Ovary (tissue), 9 donors: Measurements from ENCODE around the gene SLC29A1. TPM values are rescaled to one million over a fixed set of nuclear protein-coding genes. Genes with fewer than 3 reads are reported as not detected.

ENCODE experiments used
- DNase-seq, 5 donors: peaks; one replicate each; pipeline ENCODE4 v3.0.0-alpha.2; 2019 to 2020
- H3K27ac ChIP-seq, 2 donors: fragments of 200-600 bp; one replicate each; pipeline versions ENCODE4 v1.5.1 to v1.8.0; 2019 to 2022
- H3K27me3 ChIP-seq: fragments of 200-600 bp; one replicate; pipeline ENCODE4 v1.8.0; 2022
- H3K36me3 ChIP-seq: fragments of 200-600 bp; sonication (generic); one replicate; pipeline ENCODE4 v1.5.1; 2019
- H3K4me1 ChIP-seq: one replicate; pipeline ENCODE4 v1.8.1; 2013; ENCODE audit warnings: mild to moderate bottlenecking, moderate library complexity; ENCODE audit not compliant: insufficient read depth
- H3K4me3 ChIP-seq: fragments of 200-600 bp; sonication (generic); one replicate; pipeline ENCODE4 v1.5.1; 2017
- H3K9me3 ChIP-seq, 2 donors: fragments of 200-600 bp in 1 of 2; sonication (generic) in 1 of 2; one replicate each; pipeline versions ENCODE4 v1.5.1 to v1.8.1; 2013 to 2019; ENCODE audit warnings: mild to moderate bottlenecking in 1 of 2, moderate library complexity in 1 of 2
- EP300 ChIP-seq: sonication (generic); formaldehyde crosslinking; IDR thresholded peaks from one replicate; pipeline ENCODE4 v1.6.1; 2017; ENCODE audit warnings: antibody characterized with exemption
- POLR2A ChIP-seq: fragments of 450-650 bp; IDR thresholded peaks from one replicate; pipeline ENCODE4 v1.6.1; 2017; ENCODE audit warnings: antibody characterized with exemption, mild to moderate bottlenecking, moderate library complexity
- WGBS, 3 donors: extraction: QIAGEN DNeasy Blood & Tissue Kit in 1 of 3; methylation state at CpG; one replicate each; pipeline versions ENCODE4 v1.1.5 to v1.1.7; 2013 to 2017; 5-methylcytosine and 5-hydroxymethylcytosine counted together
- intact Hi-C, 4 donors: fragments of 100-400 bp; cut with DNase I; formaldehyde crosslinking; loops; one replicate each; pipeline versions ENCODE4 v1.11.0 to v1.15.1; 2022 to 2023
- polyA plus RNA-seq, 2 donors: library from polyadenylated mRNA; stranded (reverse); fragments of 200-250 nt in 1 of 2; fragments of 350-450 nt in 1 of 2; fragmentation: Illumina TruSeq in 1 of 2; extraction: RNeasy Lipid Tissue Mini Kit (QIAGEN cat#74804) in 1 of 2; gene quantifications; one replicate each; pipeline ENCODE4 v1.2.3, GENCODE V29; 2013 to 2014
- total RNA-seq, 7 donors: library from RNA; depleted of rRNA in 2 of 7; stranded (reverse); fragments of >200 nt in 2 of 7; fragmentation: NEBNext Ultra II Directional in 3 of 7; extraction: Animal tissue kit (Norgen Biotek cat#: 25700) in 3 of 7; gene quantifications; one replicate each; pipeline versions ENCODE4 v1.1.0 to v1.2.4, GENCODE V29; 2016 to 2023
- TF ChIP-seq, protein P1 (sequence below), 3 donors: fragments of 450-650 bp in 2 of 3; fragments of 200-600 bp in 1 of 3; IDR thresholded peaks; one replicate each; pipeline versions ENCODE4 v1.5.1 to v1.8.0; 2016 to 2022; ENCODE audit warnings: antibody characterized with exemption in 3 of 3, mild to moderate bottlenecking in 1 of 3
- donor health status: DM: no; HTN: no; CAD: no; lungs with moderate emphysema.
- donor health status: DM: no; HTN: no; CAD: no.
- donor health status: Bipolar disorder and iron deficiency.
- donor health status: DM: yes; HTN: yes; CAD: no.
- donor health status: DM: no; HTN: no; CAD: no.
- donor health status: DM: yes; HTN: yes; CAD: no.

Gene SLC29A1
- total and polyA plus RNA-seq, 9 donors = 11.2 to 54.0 (median 30.2) TPM

GRCh38 chr6:44202332-44202971 lies 20.9 kb upstream of the SLC29A1 start:
- H3K27me3 ChIP-seq = no peaks in the 10 kb centered on the region
- no peak overlapping the region for H3K4me3 ChIP-seq
- no peak for DNase-seq
- no peak for TF ChIP-seq POLR2A
- TF ChIP-seq EP300 = no peak
- TF ChIP-seq, protein P1, sequence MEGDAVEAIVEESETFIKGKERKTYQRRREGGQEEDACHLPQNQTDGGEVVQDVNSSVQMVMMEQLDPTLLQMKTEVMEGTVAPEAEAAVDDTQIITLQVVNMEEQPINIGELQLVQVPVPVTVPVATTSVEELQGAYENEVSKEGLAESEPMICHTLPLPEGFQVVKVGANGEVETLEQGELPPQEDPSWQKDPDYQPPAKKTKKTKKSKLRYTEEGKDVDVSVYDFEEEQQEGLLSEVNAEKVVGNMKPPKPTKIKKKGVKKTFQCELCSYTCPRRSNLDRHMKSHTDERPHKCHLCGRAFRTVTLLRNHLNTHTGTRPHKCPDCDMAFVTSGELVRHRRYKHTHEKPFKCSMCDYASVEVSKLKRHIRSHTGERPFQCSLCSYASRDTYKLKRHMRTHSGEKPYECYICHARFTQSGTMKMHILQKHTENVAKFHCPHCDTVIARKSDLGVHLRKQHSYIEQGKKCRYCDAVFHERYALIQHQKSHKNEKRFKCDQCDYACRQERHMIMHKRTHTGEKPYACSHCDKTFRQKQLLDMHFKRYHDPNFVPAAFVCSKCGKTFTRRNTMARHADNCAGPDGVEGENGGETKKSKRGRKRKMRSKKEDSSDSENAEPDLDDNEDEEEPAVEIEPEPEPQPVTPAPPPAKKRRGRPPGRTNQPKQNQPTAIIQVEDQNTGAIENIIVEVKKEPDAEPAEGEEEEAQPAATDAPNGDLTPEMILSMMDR (IDR thresholded peaks at IDR 0.05) = no peak
- H3K4me1 ChIP-seq = peaks cover 2% of the 10 kb centered on the region
- H3K36me3 ChIP-seq = no peaks in the 10 kb centered on the region
- intact Hi-C loops = no loop called here
- 82 to 92% (median 88%) methylated on average over 4 of the region's 4 CpGs for WGBS, 3 donors
- H3K9me3 ChIP-seq = no peaks in the 10 kb centered on the region
- H3K27ac ChIP-seq = no peak overlapping the region

- Histone ChIP-seq H3K4me1 (peaks cover 2% of the 10 kb centered on the region), H3K4me3 (no peak overlapping the region), H3K27me3 (no peaks in the 10 kb centered on the region), H3K36me3 (no peaks in the 10 kb centered on the region), H3K9me3 (no peaks in the 10 kb centered on the region), H3K27ac (no peak overlapping the region)
- intact Hi-C loops = no loop called here
- DNase-seq = no peak
- TF ChIP-seq EP300 (no peak), POLR2A (no peak)
- TF ChIP-seq, protein P1 (IDR thresholded peaks at IDR 0.05) = no peak
- WGBS, 3 donors = 52 to 76% (median 54%) methylated on average over 11 of the region's 11 CpGs
These were observed 20.2 kb upstream of the SLC29A1 start for GRCh38 chr6:44202972-44203750.

DNA sequence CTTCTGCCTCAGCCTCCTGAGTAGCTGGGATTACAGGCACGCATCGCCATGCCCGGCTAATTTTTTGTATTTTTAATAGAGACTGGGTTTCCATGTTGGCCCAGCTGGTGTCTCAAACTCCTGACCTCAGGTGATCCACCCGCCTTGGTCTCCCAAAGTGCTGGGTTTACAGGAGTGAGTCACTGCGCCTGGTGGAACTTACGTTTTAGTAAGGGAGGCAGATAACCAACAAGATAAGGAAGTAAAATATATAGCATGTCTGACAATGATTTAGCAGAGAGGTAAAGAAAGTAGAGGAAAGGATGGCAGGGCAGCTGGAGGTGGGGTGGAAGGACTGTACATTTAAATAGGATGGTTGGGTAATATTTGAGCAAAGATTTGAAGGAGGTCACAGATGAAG lies 19.4 kb upstream of the SLC29A1 start:
- intact Hi-C loops = no loop called here
- Histone ChIP-seq H3K9me3 (no peaks in the 10 kb centered on the region), H3K4me1 (peaks cover 2% of the 10 kb centered on the region), H3K27me3 (no peaks in the 10 kb centered on the region), H3K36me3 (no peaks in the 10 kb centered on the region), H3K4me3 (no peak overlapping the region), H3K27ac (no peak overlapping the region)
- WGBS, 3 donors = 94 to 96% (median 95%) methylated on average over 6 of the region's 6 CpGs
- DNase-seq = no peak
- TF ChIP-seq, protein P1 (IDR thresholded peaks at IDR 0.05) = no peak

DNA sequence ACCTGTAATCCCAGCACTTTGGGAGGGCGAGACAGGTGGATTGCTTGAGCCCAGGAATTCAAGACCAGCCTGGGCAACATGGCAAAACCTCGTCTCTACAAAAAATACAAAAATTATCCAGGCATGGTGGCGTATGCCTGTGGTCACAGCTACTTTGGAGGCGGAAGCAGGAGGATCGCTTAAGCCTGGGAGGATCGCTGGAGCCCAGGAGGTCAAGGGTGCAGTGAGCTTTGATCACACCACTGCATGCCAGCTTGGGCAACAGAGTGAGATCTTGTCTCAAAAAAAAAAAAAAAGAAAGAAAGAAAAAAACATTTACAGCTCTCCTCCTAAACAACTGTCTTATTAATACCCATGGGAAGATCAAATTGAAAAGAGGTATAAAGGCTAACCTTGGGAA lies 15.4 kb upstream of the SLC29A1 start:
- no peak for DNase-seq
- Histone ChIP-seq H3K4me3 (no peak overlapping the region), H3K27ac (no peak overlapping the region), H3K36me3 (no peaks in the 10 kb centered on the region), H3K27me3 (no peaks in the 10 kb centered on the region), H3K9me3 (no peaks in the 10 kb centered on the region), H3K4me1 (peaks cover under 1% of the 10 kb centered on the region)
- TF ChIP-seq, protein P1 (IDR thresholded peaks at IDR 0.05) = no peak
- TF ChIP-seq POLR2A = no peak
- TF ChIP-seq EP300 = no peak
- 86 to 93% (median 90%) methylated on average over 6 of the region's 6 CpGs for WGBS, 3 donors
- intact Hi-C loops = no loop called here
